ENCODE data around the gene TBCD. TPM values are rescaled to one million over a fixed set of nuclear protein-coding genes. Genes with fewer than 3 reads are reported as not detected.

TBCD gene
- total and polyA plus RNA-seq, 8 donors = 28.7 to 161 (median 40.0) TPM

DNA sequence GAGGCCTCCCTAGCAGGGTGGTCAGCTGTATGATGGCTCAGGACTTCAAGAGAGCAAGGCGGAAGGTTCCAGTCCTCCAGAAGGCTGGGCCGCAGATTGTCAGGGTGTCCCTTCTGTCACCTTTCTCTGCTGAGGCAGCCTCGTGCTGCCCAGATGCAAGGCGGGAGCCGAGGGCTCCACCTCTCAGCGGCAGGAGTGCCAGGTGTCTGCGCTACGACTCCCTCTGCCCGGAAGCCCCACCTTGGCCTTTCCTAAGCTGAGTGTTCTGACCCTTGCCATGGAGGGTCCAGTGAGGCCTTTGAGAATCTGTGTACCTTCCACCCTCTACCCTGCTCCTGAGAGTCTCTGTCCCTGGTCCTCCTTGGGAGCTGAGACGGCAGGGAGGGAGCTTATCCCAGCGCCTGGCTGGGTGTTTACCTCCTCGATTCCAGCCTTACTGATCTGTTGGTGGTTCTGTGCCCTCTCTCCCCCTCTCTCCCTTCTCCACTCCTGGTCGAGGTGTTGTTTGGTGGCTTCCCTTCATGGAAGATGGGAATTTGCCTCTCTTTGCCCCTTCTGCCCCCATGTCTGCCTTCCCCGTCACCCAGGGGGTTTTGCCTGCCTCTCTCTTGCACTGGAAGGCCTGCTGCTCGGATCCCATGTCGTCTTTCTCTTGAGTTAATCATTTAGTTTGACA, 90.2 kb downstream of the TBCD start:
- TF ChIP-seq, protein P1, sequence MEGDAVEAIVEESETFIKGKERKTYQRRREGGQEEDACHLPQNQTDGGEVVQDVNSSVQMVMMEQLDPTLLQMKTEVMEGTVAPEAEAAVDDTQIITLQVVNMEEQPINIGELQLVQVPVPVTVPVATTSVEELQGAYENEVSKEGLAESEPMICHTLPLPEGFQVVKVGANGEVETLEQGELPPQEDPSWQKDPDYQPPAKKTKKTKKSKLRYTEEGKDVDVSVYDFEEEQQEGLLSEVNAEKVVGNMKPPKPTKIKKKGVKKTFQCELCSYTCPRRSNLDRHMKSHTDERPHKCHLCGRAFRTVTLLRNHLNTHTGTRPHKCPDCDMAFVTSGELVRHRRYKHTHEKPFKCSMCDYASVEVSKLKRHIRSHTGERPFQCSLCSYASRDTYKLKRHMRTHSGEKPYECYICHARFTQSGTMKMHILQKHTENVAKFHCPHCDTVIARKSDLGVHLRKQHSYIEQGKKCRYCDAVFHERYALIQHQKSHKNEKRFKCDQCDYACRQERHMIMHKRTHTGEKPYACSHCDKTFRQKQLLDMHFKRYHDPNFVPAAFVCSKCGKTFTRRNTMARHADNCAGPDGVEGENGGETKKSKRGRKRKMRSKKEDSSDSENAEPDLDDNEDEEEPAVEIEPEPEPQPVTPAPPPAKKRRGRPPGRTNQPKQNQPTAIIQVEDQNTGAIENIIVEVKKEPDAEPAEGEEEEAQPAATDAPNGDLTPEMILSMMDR (IDR thresholded peaks at IDR 0.05) = no peak
- FAIRE-seq = no peak
- WGBS, 2 donors = 88 to 91% methylated on average over 16 of the region's 16 CpGs
- no peak overlapping the region for H3K4me3 ChIP-seq
- no peaks in the 10 kb centered on the region for H3K27me3 ChIP-seq
- no peak for ATAC-seq
- intact Hi-C loops (cut with DNase I) = no loop called here
- peaks cover 0 to 6% (median 6%) of the 10 kb centered on the region in 3 donors for H3K4me1 ChIP-seq
- no peak overlapping the region for H3K27ac ChIP-seq
- no peaks in the 10 kb centered on the region for H3K36me3 ChIP-seq
- no peaks in the 10 kb centered on the region for H3K9me3 ChIP-seq
- DNase-seq = peak in 1 of 6 donors; percentile 30

DNA sequence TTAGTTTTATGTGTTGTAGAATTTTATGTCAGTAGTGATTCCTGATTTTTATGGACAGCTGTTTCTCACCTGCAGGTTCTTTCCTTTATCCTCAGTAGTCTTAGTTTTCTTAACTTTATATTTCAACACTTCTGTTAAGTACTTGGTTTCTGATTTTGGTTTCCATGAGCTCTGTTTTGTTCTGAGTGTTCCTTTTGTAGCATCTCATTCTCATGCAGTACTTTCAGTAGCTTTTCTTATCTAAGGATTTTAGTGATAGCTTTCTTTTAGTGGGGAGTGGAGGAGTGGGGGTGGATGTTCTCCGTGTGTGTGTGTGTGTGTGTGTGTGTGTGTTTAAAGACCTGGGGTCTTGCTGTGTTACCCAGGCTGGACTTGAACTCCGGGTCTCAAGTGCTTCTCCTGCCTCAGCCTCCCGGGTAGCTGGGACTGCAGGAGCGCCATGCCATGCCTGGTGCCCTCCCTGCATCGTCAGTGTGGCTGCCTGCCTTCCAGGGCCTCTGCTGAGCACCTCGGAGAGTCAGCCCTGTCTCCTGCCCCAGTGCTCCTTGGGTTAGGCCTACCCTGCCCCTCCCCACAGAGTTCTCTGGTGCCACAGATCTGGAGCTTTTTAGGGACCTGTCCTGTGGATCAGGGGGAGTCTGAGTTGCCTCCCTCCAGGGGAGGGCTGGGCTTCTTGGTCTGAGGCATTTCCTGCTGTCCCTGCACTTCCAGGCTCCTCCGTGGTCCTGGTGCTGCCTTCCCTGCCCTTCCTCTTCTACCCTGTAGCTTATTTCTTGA, 92.2 kb downstream of the TBCD start:
- Histone ChIP-seq H3K27me3 (no peaks in the 10 kb centered on the region), H3K27ac (no peak overlapping the region), H3K36me3 (no peaks in the 10 kb centered on the region), H3K9me3 (no peaks in the 10 kb centered on the region), H3K4me1 (no peaks in the 10 kb centered on the region), H3K4me3 (no peak overlapping the region)
- FAIRE-seq (no peak), ATAC-seq (no peak), DNase-seq (no peak)
- TF ChIP-seq, protein P1 (IDR thresholded peaks at IDR 0.05) = no peak
- 81 to 85% methylated on average over 6 to 7 of the region's 7 CpGs for WGBS, 2 donors
- intact Hi-C loops (cut with DNase I) = no loop called here

DNA sequence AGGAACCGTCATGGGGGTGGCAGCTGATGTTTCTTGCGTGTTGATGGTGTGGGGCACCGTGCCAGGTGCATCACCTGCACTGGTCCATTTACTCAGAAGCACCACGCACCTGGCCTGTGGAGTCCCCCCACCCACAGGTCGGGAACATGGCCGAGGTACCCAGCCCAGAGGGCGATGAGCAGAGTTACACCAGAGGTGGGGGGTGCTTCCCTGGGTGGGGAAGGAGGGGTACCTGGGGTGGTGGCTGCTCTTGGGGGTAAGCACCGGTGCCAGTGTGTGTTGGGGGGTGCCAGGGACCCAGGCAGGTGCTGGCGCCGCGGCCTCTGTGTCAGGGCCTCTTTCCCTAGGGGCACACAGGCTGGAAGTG, 92.9 kb downstream of the TBCD start:
- Histone ChIP-seq H3K27ac (no peak overlapping the region), H3K27me3 (no peaks in the 10 kb centered on the region), H3K4me1 (no peaks in the 10 kb centered on the region), H3K4me3 (no peak overlapping the region), H3K36me3 (no peaks in the 10 kb centered on the region), H3K9me3 (no peaks in the 10 kb centered on the region)
- 87 to 88% methylated on average over 11 of the region's 11 CpGs for WGBS, 2 donors
- FAIRE-seq (no peak), ATAC-seq (no peak), DNase-seq (no peak)
- TF ChIP-seq, protein P1 (IDR thresholded peaks at IDR 0.05) = no peak
- intact Hi-C loops (cut with DNase I) = no loop called here

DNA sequence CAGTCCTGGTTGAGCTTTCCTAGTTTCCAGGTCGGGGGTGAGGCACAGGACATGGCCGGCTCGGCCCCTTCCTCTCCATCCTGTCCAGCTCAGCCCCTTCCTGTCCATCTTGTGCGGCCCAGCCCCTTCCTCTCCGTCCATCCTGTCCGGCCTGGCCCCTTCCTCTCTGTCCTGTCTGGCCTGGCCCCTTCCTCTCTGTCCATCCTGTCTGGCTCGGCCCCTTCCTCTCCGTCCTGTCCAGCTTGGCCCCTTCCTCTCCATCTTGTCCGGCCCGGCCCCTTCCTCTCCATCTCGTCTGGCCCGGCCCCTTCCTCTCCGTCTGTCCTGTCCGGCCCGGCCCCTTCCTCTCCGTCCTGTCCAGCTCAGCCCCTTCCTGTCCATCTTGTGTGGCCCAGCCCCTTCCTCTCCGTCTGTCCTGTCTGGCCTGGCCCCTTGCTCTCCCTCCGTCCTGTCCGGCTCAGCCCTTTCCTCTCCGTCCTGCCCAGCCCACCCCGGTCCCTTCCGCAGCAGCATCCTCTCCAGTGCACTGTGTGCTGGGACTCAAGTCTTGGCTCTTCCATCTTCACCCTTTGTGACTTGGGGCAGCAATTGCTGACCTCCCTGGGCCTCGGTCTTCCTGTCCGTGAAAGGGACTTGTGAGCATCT, 93.4 kb downstream of the TBCD start:
- no peak overlapping the region for H3K27ac ChIP-seq
- FAIRE-seq = no peak
- no peak overlapping the region for H3K4me3 ChIP-seq
- TF ChIP-seq, protein P1 (IDR thresholded peaks at IDR 0.05) = no peak
- peak in 3 of 4 donors; percentile 41 to 68 (median 50) for ATAC-seq
- H3K36me3 ChIP-seq = no peaks in the 10 kb centered on the region
- no peaks in the 10 kb centered on the region for H3K27me3 ChIP-seq
- 85 to 89% methylated on average over 21 to 24 of the region's 24 CpGs for WGBS, 2 donors
- intact Hi-C loops (cut with DNase I) = no loop called here
- H3K9me3 ChIP-seq = no peaks in the 10 kb centered on the region
- DNase-seq = peak in 1 of 6 donors; percentile 35
- H3K4me1 ChIP-seq = no peaks in the 10 kb centered on the region
